Stimulated activated CD4-positive, alpha-beta T cell treated with anti-CD3 and anti-CD28 coated beads, Interleukin-4, amount 100 ng/mL, for 4 hours (primary cell): ENCODE results near the gene RPH3AL.
A peak's percentile ranks its signal among the peaks of the same experiment; 100 is the strongest.

ENCODE experiments used
- DNase-seq, 2 experiments: peaks; one replicate each; pipeline ENCODE4 v3.0.0-alpha.2; 2020

The RPH3AL gene

GRCh38 chr17:350706-351448 is 1.7 kb downstream of the RPH3AL start:
- DNase-seq: no peak

GRCh38 chr17:349666-350065 is 2.9 kb downstream of the RPH3AL start:
- DNase-seq: no peak

GRCh38 chr17:348692-349425 is 3.7 kb downstream of the RPH3AL start:
- no peak for DNase-seq

- no peak for DNase-seq
Observed at GRCh38 chr17:348012-348411, 4.6 kb downstream of the RPH3AL start.

GRCh38 chr17:347309-347899 is 5.2 kb downstream of the RPH3AL start:
- DNase-seq: no peak

- DNase-seq: no peak
Observed at GRCh38 chr17:345992-346785, 6.4 kb downstream of the RPH3AL start.

- DNase-seq: no peak
Observed at GRCh38 chr17:345261-345660, 7.3 kb downstream of the RPH3AL start.

- no peak for DNase-seq
Observed at GRCh38 chr17:343875-344752, 8.5 kb downstream of the RPH3AL start.

- no peak for DNase-seq
Observed at GRCh38 chr17:343211-343610, 9.4 kb downstream of the RPH3AL start.

- DNase-seq: no peak
Observed at GRCh38 chr17:340074-340473, 12.5 kb downstream of the RPH3AL start.

GRCh38 chr17:339193-340061 is 13.2 kb downstream of the RPH3AL start:
- DNase-seq: no peak

- DNase-seq: no peak
Observed at GRCh38 chr17:338442-339192, 14.0 kb downstream of the RPH3AL start.

- DNase-seq: no peak
Observed at GRCh38 chr17:337866-338265, 14.7 kb downstream of the RPH3AL start.

GRCh38 chr17:337453-337852 is 15.2 kb downstream of the RPH3AL start:
- no peak for DNase-seq

GRCh38 chr17:337022-337420 is 15.6 kb downstream of the RPH3AL start:
- DNase-seq: no peak

- peak; percentile 44 to 45 for DNase-seq
Observed at GRCh38 chr17:336110-337021, 16.2 kb downstream of the RPH3AL start.

GRCh38 chr17:335691-336090 is 16.9 kb downstream of the RPH3AL start:
- DNase-seq: no peak

GRCh38 chr17:334974-335481 is 17.6 kb downstream of the RPH3AL start:
- DNase-seq: no peak
